ENCODE measurements around the gene ZCCHC8. TPM values are rescaled to one million over a fixed set of nuclear protein-coding genes. Genes with fewer than 3 reads are reported as not detected.
"Not testable (repeated sequence)": the region's sequence is repeated elsewhere in the genome, so short reads cannot be mapped to it uniquely, and the experiment has no call there.

The ZCCHC8 gene
- polyA plus RNA-seq, 4 donors, result 14.6 to 30.9 (median 21.0) TPM

DNA sequence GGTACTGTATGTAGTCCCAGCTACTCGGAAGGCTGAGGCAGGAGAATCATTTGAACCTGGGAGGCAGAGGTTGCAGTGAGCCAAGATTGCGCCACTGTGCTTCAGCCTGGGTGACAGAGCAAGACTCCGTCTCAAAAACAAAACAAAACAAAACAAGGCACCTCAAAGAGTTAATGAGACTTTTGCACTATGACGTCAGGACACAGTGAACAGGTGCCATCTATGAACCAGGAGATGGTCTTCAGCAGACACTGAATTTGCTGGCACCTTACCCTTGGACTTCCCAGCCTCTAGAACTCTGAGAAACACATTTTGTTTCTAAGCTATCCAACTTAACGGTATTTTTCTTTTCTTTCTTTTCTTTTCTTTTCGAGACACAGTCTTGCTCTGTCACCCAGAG lies 54.3 kb downstream of the ZCCHC8 start:
- 71 to 76% (median 72%) methylated on average over 6 of the region's 6 CpGs for WGBS, 3 donors
- H3K4me1 ChIP-seq (ENCODE audit: control insufficient read depth in 3 of 3, insufficient read depth in 2 of 3, low read depth in 1 of 3, low read length in 2 of 3); FAIRE-seq; H3K9me3 ChIP-seq (ENCODE audit: control insufficient read depth in 2 of 2, insufficient read depth in 1 of 2, low read depth in 1 of 2, low read length in 1 of 2); DNase-seq; H3K4me3 ChIP-seq (ENCODE audit: low read depth in 1 of 3, low read length in 3 of 3); H3K27me3 ChIP-seq (ENCODE audit: control insufficient read depth in 3 of 3, insufficient read depth in 3 of 3, low read length in 3 of 3); H3K36me3 ChIP-seq (ENCODE audit: control insufficient read depth in 3 of 3, insufficient read depth in 2 of 3, low read depth in 1 of 3, low read length in 3 of 3); H3K27ac ChIP-seq (ENCODE audit: low read depth in 1 of 3, low read length in 2 of 3): not testable (repeated sequence)

DNA sequence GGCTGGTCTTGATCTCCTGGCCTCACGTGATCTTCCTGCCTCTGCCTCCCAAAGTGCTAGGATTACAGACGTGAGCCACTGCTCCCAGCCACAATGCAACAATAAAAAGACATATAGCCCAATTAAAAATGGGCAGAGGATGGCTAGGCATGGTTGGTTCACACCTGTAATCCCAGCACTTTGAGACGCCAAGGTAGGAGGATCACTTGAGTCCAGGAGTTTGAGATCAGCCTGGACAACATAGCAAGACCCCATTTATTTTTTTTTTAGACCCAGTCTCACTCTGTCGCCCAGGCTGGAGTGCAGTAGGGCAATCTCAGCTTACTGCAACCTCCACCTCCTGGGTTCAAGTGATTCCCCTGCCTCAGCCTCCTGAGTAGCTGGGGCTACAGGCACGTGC lies 56.7 kb downstream of the ZCCHC8 start:
- not testable (repeated sequence) for FAIRE-seq; H3K9me3 ChIP-seq (ENCODE audit: control insufficient read depth in 2 of 2, insufficient read depth in 1 of 2, low read depth in 1 of 2, low read length in 1 of 2); H3K27ac ChIP-seq (ENCODE audit: low read depth in 1 of 3, low read length in 2 of 3); H3K4me3 ChIP-seq (ENCODE audit: low read depth in 1 of 3, low read length in 3 of 3); H3K36me3 ChIP-seq (ENCODE audit: control insufficient read depth in 3 of 3, insufficient read depth in 2 of 3, low read depth in 1 of 3, low read length in 3 of 3); DNase-seq; H3K4me1 ChIP-seq (ENCODE audit: control insufficient read depth in 3 of 3, insufficient read depth in 2 of 3, low read depth in 1 of 3, low read length in 2 of 3); H3K27me3 ChIP-seq (ENCODE audit: control insufficient read depth in 3 of 3, insufficient read depth in 3 of 3, low read length in 3 of 3)
- WGBS, 3 donors, result 74 to 83% (median 76%) methylated on average over 5 of the region's 5 CpGs

DNA sequence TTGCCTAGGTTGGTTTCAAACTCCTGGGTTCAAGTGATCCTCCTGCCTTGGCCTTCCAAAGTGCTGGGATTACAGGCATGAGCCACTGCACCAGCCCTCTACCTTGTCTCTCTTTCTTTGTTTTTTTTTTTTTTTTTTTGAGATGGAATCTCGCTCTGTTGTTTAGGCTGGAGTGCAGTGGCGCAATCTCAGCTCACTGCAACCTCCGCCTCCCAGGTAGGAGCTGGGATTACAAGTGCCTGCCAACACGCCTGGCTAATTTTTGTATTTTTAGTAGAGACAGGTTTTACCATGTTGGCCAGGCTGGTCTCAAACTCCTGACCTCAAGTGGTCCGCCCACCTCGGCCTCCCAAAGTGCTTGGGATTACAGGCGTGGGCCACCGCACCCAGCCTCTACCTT lies 61.9 kb downstream of the ZCCHC8 start:
- H3K4me3 ChIP-seq (ENCODE audit: low read depth in 1 of 3, low read length in 3 of 3); DNase-seq; H3K36me3 ChIP-seq (ENCODE audit: control insufficient read depth in 3 of 3, insufficient read depth in 2 of 3, low read depth in 1 of 3, low read length in 3 of 3); FAIRE-seq; H3K27me3 ChIP-seq (ENCODE audit: control insufficient read depth in 3 of 3, insufficient read depth in 3 of 3, low read length in 3 of 3); H3K27ac ChIP-seq (ENCODE audit: low read depth in 1 of 3, low read length in 2 of 3); H3K9me3 ChIP-seq (ENCODE audit: control insufficient read depth in 2 of 2, insufficient read depth in 1 of 2, low read depth in 1 of 2, low read length in 1 of 2); H3K4me1 ChIP-seq (ENCODE audit: control insufficient read depth in 3 of 3, insufficient read depth in 2 of 3, low read depth in 1 of 3, low read length in 2 of 3): not testable (repeated sequence)
- 89 to 96% (median 93%) methylated on average over 8 of the region's 8 CpGs for WGBS, 3 donors

GRCh38 chr12:122437656-122438121 lies 63.0 kb downstream of the ZCCHC8 start:
- Histone ChIP-seq H3K36me3 (ENCODE audit: control insufficient read depth in 3 of 3, insufficient read depth in 2 of 3, low read depth in 1 of 3, low read length in 3 of 3) (no peaks in the 10 kb centered on the region), H3K27ac (ENCODE audit: low read depth in 1 of 3, low read length in 2 of 3) (no peak overlapping the region), H3K4me3 (ENCODE audit: low read depth in 1 of 3, low read length in 3 of 3) (no peak overlapping the region), H3K9me3 (ENCODE audit: control insufficient read depth in 2 of 2, insufficient read depth in 1 of 2, low read depth in 1 of 2, low read length in 1 of 2) (no peaks in the 10 kb centered on the region), H3K27me3 (ENCODE audit: control insufficient read depth in 3 of 3, insufficient read depth in 3 of 3, low read length in 3 of 3) (peaks cover 0 to 4% (median 0%) of the 10 kb centered on the region in 3 donors), H3K4me1 (ENCODE audit: control insufficient read depth in 3 of 3, insufficient read depth in 2 of 3, low read depth in 1 of 3, low read length in 2 of 3) (no peaks in the 10 kb centered on the region)
- DNase-seq (no peak), FAIRE-seq (no peak)
- WGBS, 3 donors, result 61 to 68% (median 62%) methylated on average over 8 of the region's 8 CpGs

- FAIRE-seq (no peak), DNase-seq (no peak)
- no peak overlapping the region for H3K27ac ChIP-seq (ENCODE audit: low read depth in 1 of 3, low read length in 2 of 3)
- H3K27me3 ChIP-seq (ENCODE audit: control insufficient read depth in 3 of 3, insufficient read depth in 3 of 3, low read length in 3 of 3), result peaks cover 0 to 4% (median 0%) of the 10 kb centered on the region in 3 donors
- H3K4me1 ChIP-seq (ENCODE audit: control insufficient read depth in 3 of 3, insufficient read depth in 2 of 3, low read depth in 1 of 3, low read length in 2 of 3), result no peaks in the 10 kb centered on the region
- 50 to 82% (median 55%) methylated on average over 4 of the region's 4 CpGs for WGBS, 3 donors
- no peak overlapping the region for H3K4me3 ChIP-seq (ENCODE audit: low read depth in 1 of 3, low read length in 3 of 3)
- no peaks in the 10 kb centered on the region for H3K36me3 ChIP-seq (ENCODE audit: control insufficient read depth in 3 of 3, insufficient read depth in 2 of 3, low read depth in 1 of 3, low read length in 3 of 3)
- H3K9me3 ChIP-seq (ENCODE audit: control insufficient read depth in 2 of 2, insufficient read depth in 1 of 2, low read depth in 1 of 2, low read length in 1 of 2), result no peaks in the 10 kb centered on the region
Observed at GRCh38 chr12:122435186-122435585, 65.5 kb downstream of the ZCCHC8 start.

DNA sequence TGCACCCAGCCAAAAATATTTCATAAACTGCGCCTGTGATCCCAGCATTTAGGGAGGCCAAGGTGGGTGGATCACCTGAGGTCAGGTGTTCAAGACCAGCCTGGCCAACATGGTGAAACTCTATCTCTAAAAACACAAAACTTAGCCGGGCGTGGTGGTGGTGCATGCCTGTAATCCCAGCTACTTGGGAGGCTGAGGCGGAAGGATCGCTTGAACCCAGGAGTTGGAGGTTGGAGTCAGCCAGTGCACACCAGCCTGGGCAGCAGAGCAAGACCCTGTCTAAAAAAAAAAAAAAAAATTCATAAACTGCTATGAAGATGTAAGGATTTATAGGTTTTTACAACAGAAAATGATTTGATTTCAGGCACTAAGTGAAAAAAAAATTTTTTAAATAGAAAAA lies 71.7 kb downstream of the ZCCHC8 start:
- 97 to 98% (median 98%) methylated on average over 5 of the region's 5 CpGs for WGBS, 3 donors
- H3K27me3 ChIP-seq (ENCODE audit: control insufficient read depth in 3 of 3, insufficient read depth in 3 of 3, low read length in 3 of 3); FAIRE-seq; DNase-seq; H3K4me3 ChIP-seq (ENCODE audit: low read depth in 1 of 3, low read length in 3 of 3); H3K27ac ChIP-seq (ENCODE audit: low read depth in 1 of 3, low read length in 2 of 3); H3K9me3 ChIP-seq (ENCODE audit: control insufficient read depth in 2 of 2, insufficient read depth in 1 of 2, low read depth in 1 of 2, low read length in 1 of 2); H3K36me3 ChIP-seq (ENCODE audit: control insufficient read depth in 3 of 3, insufficient read depth in 2 of 3, low read depth in 1 of 3, low read length in 3 of 3); H3K4me1 ChIP-seq (ENCODE audit: control insufficient read depth in 3 of 3, insufficient read depth in 2 of 3, low read depth in 1 of 3, low read length in 2 of 3): not testable (repeated sequence)

DNA sequence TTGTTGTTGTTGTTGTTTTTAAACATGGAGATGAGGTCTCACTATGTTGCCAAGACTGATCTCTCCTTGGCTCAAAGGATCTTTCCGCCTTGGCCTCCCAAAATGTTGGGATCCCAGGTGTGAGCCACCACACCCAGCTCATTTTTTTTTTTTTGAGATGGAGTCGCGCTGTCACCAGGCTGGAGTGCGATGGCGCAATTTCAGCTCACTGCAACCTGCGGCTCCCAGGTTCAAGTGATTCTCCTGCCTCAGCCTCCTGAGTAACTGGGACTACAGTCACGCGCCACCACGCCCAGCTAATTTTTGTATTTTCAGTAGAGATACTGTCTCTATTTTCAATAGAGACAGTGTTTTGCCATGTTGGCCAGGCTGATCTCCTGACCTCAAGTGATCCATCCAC lies 73.3 kb downstream of the ZCCHC8 start:
- 97 to 98% (median 97%) methylated on average over 9 of the region's 9 CpGs for WGBS, 3 donors
- no peak overlapping the region for H3K27ac ChIP-seq (ENCODE audit: low read depth in 1 of 3, low read length in 2 of 3)
- H3K4me3 ChIP-seq (ENCODE audit: low read depth in 1 of 3, low read length in 3 of 3), result no peak overlapping the region
- no peaks in the 10 kb centered on the region for H3K9me3 ChIP-seq (ENCODE audit: control insufficient read depth in 2 of 2, insufficient read depth in 1 of 2, low read depth in 1 of 2, low read length in 1 of 2)
- peaks cover 0 to 7% (median 0%) of the 10 kb centered on the region in 3 donors for H3K4me1 ChIP-seq (ENCODE audit: control insufficient read depth in 3 of 3, insufficient read depth in 2 of 3, low read depth in 1 of 3, low read length in 2 of 3)
- no peaks in the 10 kb centered on the region for H3K36me3 ChIP-seq (ENCODE audit: control insufficient read depth in 3 of 3, insufficient read depth in 2 of 3, low read depth in 1 of 3, low read length in 3 of 3)
- no peaks in the 10 kb centered on the region for H3K27me3 ChIP-seq (ENCODE audit: control insufficient read depth in 3 of 3, insufficient read depth in 3 of 3, low read length in 3 of 3)
- DNase-seq, result no peak
- FAIRE-seq, result no peak

DNA sequence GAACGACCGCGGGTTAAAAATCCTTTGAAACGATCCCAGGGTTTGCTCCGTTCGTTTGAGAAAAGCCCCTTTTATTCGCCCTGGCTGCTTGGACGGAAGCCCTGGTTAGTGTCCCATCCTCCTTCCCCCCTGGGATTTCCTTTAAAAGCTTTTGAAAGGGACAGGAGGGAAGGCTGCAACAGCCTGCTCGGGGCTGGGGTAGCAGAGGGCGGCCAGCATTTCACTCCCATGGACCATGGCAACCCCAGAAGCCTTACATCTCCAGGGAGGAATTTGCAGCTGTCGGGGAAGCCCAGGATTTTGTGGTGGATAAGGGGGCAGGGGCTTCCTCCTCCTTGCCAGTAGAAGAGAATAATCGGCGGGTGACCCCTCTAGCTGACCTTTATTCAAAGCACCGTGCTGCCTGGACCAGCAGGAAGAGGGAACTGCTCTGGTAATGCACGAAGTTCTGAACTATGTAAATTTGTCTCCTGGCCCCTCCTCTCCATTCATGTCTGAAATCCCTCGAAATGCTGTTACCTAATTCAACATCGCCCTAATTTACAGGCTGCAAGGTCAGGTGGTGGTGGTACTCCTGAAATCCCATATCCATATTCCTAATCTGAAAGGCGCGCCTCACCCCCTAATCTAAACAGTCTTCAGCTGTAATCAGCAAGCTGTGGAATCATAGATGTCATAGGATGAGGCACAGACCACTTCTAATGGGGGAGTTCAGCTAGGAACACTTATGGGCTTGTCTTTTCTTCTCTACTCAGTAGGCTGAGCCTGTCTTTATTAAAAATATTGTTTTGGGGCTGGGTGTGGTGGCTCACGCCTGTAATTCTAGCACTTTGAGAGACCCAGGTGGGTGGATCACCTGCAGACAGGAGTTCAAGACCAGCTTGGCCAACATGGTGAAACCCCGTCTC lies 77.2 kb downstream of the ZCCHC8 start:
- no peak for FAIRE-seq
- Histone ChIP-seq H3K27me3 (ENCODE audit: control insufficient read depth in 3 of 3, insufficient read depth in 3 of 3, low read length in 3 of 3) (no peaks in the 10 kb centered on the region), H3K36me3 (ENCODE audit: control insufficient read depth in 3 of 3, insufficient read depth in 2 of 3, low read depth in 1 of 3, low read length in 3 of 3) (no peaks in the 10 kb centered on the region), H3K27ac (ENCODE audit: low read depth in 1 of 3, low read length in 2 of 3) (peak overlapping the region in 2 of 3 donors; percentile 32 to 85), H3K9me3 (ENCODE audit: control insufficient read depth in 2 of 2, insufficient read depth in 1 of 2, low read depth in 1 of 2, low read length in 1 of 2) (no peaks in the 10 kb centered on the region), H3K4me3 (ENCODE audit: low read depth in 1 of 3, low read length in 3 of 3) (peak overlapping the region in 2 of 3 donors; percentile 40 to 97), H3K4me1 (ENCODE audit: control insufficient read depth in 3 of 3, insufficient read depth in 2 of 3, low read depth in 1 of 3, low read length in 2 of 3) (peaks cover 0 to 16% (median 7%) of the 10 kb centered on the region in 3 donors)
- 14 to 20% (median 15%) methylated on average over 20 to 21 of the region's 21 CpGs for WGBS, 3 donors
- peak; percentile 29 to 66 for DNase-seq

Data from small intestine (tissue), 7 donors.